OCI-LY3 (cell line): Measurements from ENCODE around the gene AXIN2.
A peak's percentile ranks its signal among the peaks of the same experiment; 100 is the strongest.
"Not testable (repeated sequence)": the region's sequence is repeated elsewhere in the genome, so short reads cannot be mapped to it uniquely, and the experiment has no call there.

Experiments used
- H2AFZ ChIP-seq: fragments of 200-600, 300-600 bp; shearing (Covaris generic); 2 replicates; pipeline ENCODE4 v1.6.0; 2014; ENCODE audit warnings: antibody characterized with exemption, low read depth, low read length
- H3K27ac ChIP-seq: fragments of 200-600, 300-600 bp; sonication (generic); 2 replicates; pipeline ENCODE4 v1.5.1; 2014; ENCODE audit warnings: mild to moderate bottlenecking, low read length, moderate library complexity, mixed read lengths
- H3K27me3 ChIP-seq: fragments of 200-600, 300-600 bp; sonication (generic); 2 replicates; pipeline ENCODE4 v1.6.1; 2014; ENCODE audit warnings: low read depth, low read length, mixed read lengths
- H3K36me3 ChIP-seq: fragments of 200-600, 300-600 bp; sonication (generic); replicated peaks from 2 replicates; pipeline ENCODE3; 2014; ENCODE audit warnings: low read depth, low read length, mixed read lengths
- H3K4me1 ChIP-seq: fragments of 300-600, 200-600 bp; sonication (generic); 2 replicates; pipeline ENCODE4 v1.6.1; 2014; ENCODE audit warnings: low read length, mixed read lengths
- H3K4me2 ChIP-seq: fragments of 200-600, 300-600 bp; sonication (generic); 2 replicates; pipeline ENCODE4 v1.6.1; 2014; ENCODE audit warnings: low read length, mixed read lengths
- H3K4me3 ChIP-seq: fragments of 300-600, 200-600 bp; sonication (generic); 2 replicates; pipeline ENCODE4 v1.5.1; 2014; ENCODE audit warnings: antibody characterized with exemption, mild to moderate bottlenecking, low read length, moderate library complexity
- H3K79me2 ChIP-seq: fragments of 300-600, 200-600 bp; shearing (Covaris generic); 2 replicates; pipeline ENCODE4 v1.6.1; 2014; ENCODE audit warnings: mild to moderate bottlenecking, low read length, mixed read lengths
- H3K9ac ChIP-seq: fragments of 300-600, 200-600 bp; shearing (Covaris generic); 2 replicates; pipeline ENCODE4 v1.6.0; 2014; ENCODE audit warnings: mild to moderate bottlenecking, low read length, moderate library complexity
- H3K9me3 ChIP-seq: fragments of 200-600, 300-600 bp; shearing (Covaris generic); 2 replicates; pipeline ENCODE4 v1.6.1; 2014; ENCODE audit warnings: low read length, mixed read lengths; ENCODE audit not compliant: insufficient read depth
- H4K20me1 ChIP-seq: fragments of 200-600, 300-600 bp; sonication (generic); 2 replicates; pipeline ENCODE4 v1.6.1; 2016; ENCODE audit warnings: low read length, mixed read lengths; ENCODE audit not compliant: insufficient read depth
- CTCF ChIP-seq: fragments of 200-600, 300-600 bp; sonication (generic); IDR thresholded peaks from 2 replicates; pipeline ENCODE4 v1.5.1; 2014; ENCODE audit warnings: antibody characterized with exemption, low read length, low read depth
- EZH2phosphoT487 ChIP-seq: fragments of 200-600 bp; shearing (Covaris generic); IDR thresholded peaks from 2 replicates; pipeline ENCODE4 v1.6.1; 2018; ENCODE audit warnings: antibody characterized with exemption, mixed run types, low read depth

AXIN2 gene

GRCh38 chr17:65509032-65509431, 52.4 kb downstream of the AXIN2 start:
- Histone ChIP-seq H3K9ac (peak overlapping the region; percentile 3; the same call in 1 of the 2 replicates), H3K4me3 (0 out of 2 replicates have a peak overlapping the region, but pooled peaks have one; percentile 20), H2AFZ (no peak overlapping the region), H4K20me1 (no peaks in the 10 kb centered on the region), H3K36me3 (peaks cover 4% of the 10 kb centered on the region), H3K4me1 (peaks cover 28% of the 10 kb centered on the region), H3K9me3 (0 out of 2 replicates have a peak, but pooled peaks cover 3% of the 10 kb centered on the region), H3K27ac (peak overlapping the region; percentile 46), H3K27me3 (no peaks in the 10 kb centered on the region), H3K79me2 (no peaks in the 10 kb centered on the region), H3K4me2 (peak overlapping the region; percentile 40)
- no peak for TF ChIP-seq EZH2phosphoT487

GRCh38 chr17:65504673-65505072, 56.8 kb downstream of the AXIN2 start:
- not testable (repeated sequence) for H3K27me3 ChIP-seq, H3K9me3 ChIP-seq, H3K4me2 ChIP-seq, H3K9ac ChIP-seq, H2AFZ ChIP-seq, H3K27ac ChIP-seq, H3K36me3 ChIP-seq, H3K4me3 ChIP-seq, H3K79me2 ChIP-seq, H4K20me1 ChIP-seq
- peaks cover 10% of the 10 kb centered on the region for H3K4me1 ChIP-seq

- Histone ChIP-seq H3K9ac (no peak overlapping the region), H3K9me3 (no peaks in the 10 kb centered on the region), H3K4me3 (no peak overlapping the region), H3K79me2 (no peaks in the 10 kb centered on the region), H3K27ac (no peak overlapping the region), H3K36me3 (no peaks in the 10 kb centered on the region), H3K27me3 (no peaks in the 10 kb centered on the region), H3K4me2 (no peak overlapping the region), H2AFZ (no peak overlapping the region), H4K20me1 (no peaks in the 10 kb centered on the region), H3K4me1 (peaks cover 5% of the 10 kb centered on the region)
- no peak for TF ChIP-seq CTCF
- no peak for TF ChIP-seq EZH2phosphoT487
These were observed 57.3 kb downstream of the AXIN2 start for GRCh38 chr17:65504141-65504540.

GRCh38 chr17:65503557-65503956, 57.9 kb downstream of the AXIN2 start:
- no peak overlapping the region for H2AFZ ChIP-seq
- H3K27ac ChIP-seq, result no peak overlapping the region
- H3K36me3 ChIP-seq, result no peaks in the 10 kb centered on the region
- no peaks in the 10 kb centered on the region for H3K79me2 ChIP-seq
- no peak overlapping the region for H3K4me2 ChIP-seq
- TF ChIP-seq CTCF, result no peak
- H3K27me3 ChIP-seq, result no peaks in the 10 kb centered on the region
- H3K4me3 ChIP-seq, result no peak overlapping the region
- no peaks in the 10 kb centered on the region for H3K9me3 ChIP-seq
- no peaks in the 10 kb centered on the region; the same call in 1 of the 2 replicates for H3K4me1 ChIP-seq
- no peak overlapping the region for H3K9ac ChIP-seq
- no peaks in the 10 kb centered on the region for H4K20me1 ChIP-seq

GRCh38 chr17:65498816-65499215, 62.6 kb downstream of the AXIN2 start:
- H3K4me3 ChIP-seq, result no peak overlapping the region

More at GRCh38 chr17:65498816-65499215, 62.6 kb downstream of the AXIN2 start:
- Histone ChIP-seq H3K36me3 (no peaks in the 10 kb centered on the region), H3K27ac (no peak overlapping the region), H3K9ac (no peak overlapping the region), H3K4me2 (no peak overlapping the region), H2AFZ (no peak overlapping the region), H4K20me1 (no peaks in the 10 kb centered on the region), H3K4me1 (no peaks in the 10 kb centered on the region), H3K79me2 (no peaks in the 10 kb centered on the region), H3K9me3 (no peaks in the 10 kb centered on the region), H3K27me3 (no peaks in the 10 kb centered on the region)
- no peak for TF ChIP-seq CTCF
- no peak for TF ChIP-seq EZH2phosphoT487
